ENCODE results near the gene DNAJA2.

DNA sequence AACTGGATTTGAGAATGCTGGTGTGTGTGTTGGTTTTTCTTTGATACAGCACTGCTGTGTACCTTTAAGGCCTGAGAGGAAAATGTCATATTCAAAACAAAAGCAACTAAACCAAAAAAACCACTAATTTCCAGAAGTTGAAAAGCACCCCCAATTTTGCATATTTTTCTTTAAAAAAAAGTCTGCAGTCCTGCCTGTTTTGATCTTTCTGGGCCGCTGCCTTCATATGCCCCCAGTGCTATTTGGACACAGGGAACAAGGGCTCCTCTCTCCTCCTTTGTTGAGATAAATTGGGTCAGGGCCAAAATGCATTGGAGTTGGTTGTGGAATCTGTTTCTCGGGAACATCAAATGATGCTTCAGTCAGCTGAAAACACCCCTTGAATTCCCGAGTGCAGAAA is 62.4 kb downstream of the DNAJA2 start:
- TF ChIP-seq POLR2AphosphoS5 (IDR thresholded peaks at IDR 0.05; ENCODE audit: low read depth, low read length) (no peak), POLR2A (IDR thresholded peaks at IDR 0.05; ENCODE audit: low read depth, low read length) (no peak), TAF1 (IDR thresholded peaks at IDR 0.05; ENCODE audit: borderline replicate concordance, low read depth, low read length) (no peak)

Measured in GM12892 (cell line).